SK-MEL-5 (cell line): ENCODE measurements around the gene SLC4A5. TPM values are rescaled to one million over a fixed set of nuclear protein-coding genes. Genes with fewer than 3 reads are reported as not detected.

Source experiments
- DNase-seq: peaks from one replicate; pipeline ENCODE4 v3.0.0-alpha.2; 2016; ENCODE audit warnings: low read depth, low spot score
- in situ Hi-C: cut with HindIII; loops from 2 replicates; pipeline ENCODE4 v1.10.0; 2016; ENCODE audit warnings: low sequenced_read_pairs, high pct_unique_total_duplicates, low pct_unique_long_range_greater_than_20kb
- small RNA-seq, 2 experiments: library from RNA; depleted of rRNA; stranded (forward); fragments of <200 nt; gene quantifications; one replicate each; pipeline ENCODE3, GENCODE V24; 2014
- total RNA-seq: library from RNA; depleted of rRNA; stranded (reverse); fragments of >200 nt; shearing (Covaris generic); gene quantifications from 2 replicates; pipeline ENCODE4 v1.2.3, GENCODE V29; 2014; rRNA removed

The SLC4A5 gene
- total RNA-seq, 1 experiment from 2014 or later, result 0.63 TPM

GRCh38 chr2:74177696-74178095, 165.5 kb downstream of the SLC4A5 start:
- no peak for DNase-seq
- in situ Hi-C loops, result no loop called here

- in situ Hi-C loops, result no loop called here
Observed at GRCh38 chr2:74174909-74175308, 168.3 kb downstream of the SLC4A5 start.

GRCh38 chr2:74168739-74169138, 174.5 kb downstream of the SLC4A5 start:
- no peak for DNase-seq
- in situ Hi-C loops, result no loop called here

More at GRCh38 chr2:74174909-74175308, 168.3 kb downstream of the SLC4A5 start:
- DNase-seq, result no peak

Small RNAs within 50 kb of the gene (small RNA-seq; reads per million reads assigned to genes)
- 0 reads per million in 2 experiments for gene RNU6-542P
- 0 reads per million in 2 experiments for gene TAF13P2

Other genes with a start within 250 kb of the SLC4A5 start
- gene BOLA3, start 195.5 kb downstream of the SLC4A5 start, total RNA-seq, result 213 and 214 TPM in 2 replicates
- 118 and 132 TPM in 2 replicates for gene MOB1A, start 164.5 kb downstream of the SLC4A5 start, total RNA-seq
- 319 and 361 TPM in 2 replicates for gene MTHFD2, start 144.8 kb downstream of the SLC4A5 start, total RNA-seq
- 136 and 139 TPM in 2 replicates for gene DCTN1, start 36.9 kb upstream of the SLC4A5 start, total RNA-seq
- gene C2orf81, start 78.2 kb upstream of the SLC4A5 start, total RNA-seq, result 0.53 and 0.85 TPM in 2 replicates
- gene WDR54, start 78.3 kb upstream of the SLC4A5 start, total RNA-seq, result 26.9 and 27.7 TPM in 2 replicates
- gene RTKN, start 98.5 kb upstream of the SLC4A5 start, total RNA-seq, result 56.1 and 59.5 TPM in 2 replicates
- 21.6 and 23.6 TPM in 2 replicates for gene INO80B, start 111.7 kb upstream of the SLC4A5 start, total RNA-seq
- gene WBP1, start 115.0 kb upstream of the SLC4A5 start, total RNA-seq, result 45.9 and 52.1 TPM in 2 replicates
- 68.8 and 73.1 TPM in 2 replicates for gene MOGS, start 122.0 kb upstream of the SLC4A5 start, total RNA-seq
- 55.9 and 66.3 TPM in 2 replicates for gene MRPL53, start 129.3 kb upstream of the SLC4A5 start, total RNA-seq
- gene CCDC142, start 139.6 kb upstream of the SLC4A5 start, total RNA-seq, result 10.9 and 13.9 TPM in 2 replicates
- 16.5 and 17.6 TPM in 2 replicates for gene TTC31, start 139.7 kb upstream of the SLC4A5 start, total RNA-seq
- gene LBX2, start 156.2 kb upstream of the SLC4A5 start, total RNA-seq, result 7.7 and 14.9 TPM in 2 replicates
- gene PCGF1, start 164.3 kb upstream of the SLC4A5 start, total RNA-seq, result 72.8 and 72.9 TPM in 2 replicates
- gene TLX2, start 171.0 kb upstream of the SLC4A5 start, total RNA-seq, result 0.16 and 0.55 TPM in 2 replicates
- 0.16 and 0.21 TPM in 2 replicates for gene DQX1, start 182.8 kb upstream of the SLC4A5 start, total RNA-seq
- gene AUP1, start 186.3 kb upstream of the SLC4A5 start, total RNA-seq, result 366 and 433 TPM in 2 replicates
- gene HTRA2, start 186.5 kb upstream of the SLC4A5 start, total RNA-seq, result 99.6 and 106 TPM in 2 replicates
- 29.6 and 30.4 TPM in 2 replicates for gene LOXL3, start 210.5 kb upstream of the SLC4A5 start, total RNA-seq
- 3.5 and 3.9 TPM in 2 replicates for gene DOK1, start 211.3 kb upstream of the SLC4A5 start, total RNA-seq